ENCODE data around the gene CAMTA1.

- TF ChIP-seq POLR2AphosphoS5 (IDR thresholded peaks at IDR 0.05) (no peak), CTCF (IDR thresholded peaks at IDR 0.05; ENCODE audit: poor library complexity, severe bottlenecking) (no peak), TAF1 (IDR thresholded peaks at IDR 0.05; ENCODE audit: low read depth) (no peak)
These were observed 175.6 kb downstream of the CAMTA1 start for GRCh38 chr1:6960860-6961259.

All from neural cell (in vitro differentiated cells).